AG09319 (cell line): ENCODE results near the gene CYP19A1.

Source experiments
- DNase-seq: peaks from one replicate; pipeline ENCODE4 v3.0.0-alpha.2; 2010; ENCODE audit warnings: low read depth; ENCODE audit errors: extremely low read depth
- CTCF ChIP-seq: IDR thresholded peaks from 2 replicates; pipeline ENCODE4 v1.5.1; 2011; ENCODE audit warnings: low read depth, mild to moderate bottlenecking, inconsistent platforms, low read length, moderate library complexity

The CYP19A1 gene

GRCh38 chr15:51379390-51379789 is 41.0 kb upstream of the CYP19A1 start:
- no peak for TF ChIP-seq CTCF
- peak; percentile 25 for DNase-seq

- no peak for DNase-seq
- TF ChIP-seq CTCF: no peak
These were observed 40.0 kb upstream of the CYP19A1 start for GRCh38 chr15:51378406-51378805.

GRCh38 chr15:51377038-51377786 is 38.8 kb upstream of the CYP19A1 start:
- TF ChIP-seq CTCF: no peak; the same call in 1 of the 2 replicates
- DNase-seq: peak; percentile 93

- DNase-seq: no peak
- no peak for TF ChIP-seq CTCF
These were observed 37.7 kb upstream of the CYP19A1 start for GRCh38 chr15:51375966-51376640.

- DNase-seq: no peak
- no peak for TF ChIP-seq CTCF
These were observed 35.7 kb upstream of the CYP19A1 start for GRCh38 chr15:51374131-51374530.

- DNase-seq: no peak
- TF ChIP-seq CTCF: no peak
These were observed 32.9 kb upstream of the CYP19A1 start for GRCh38 chr15:51371266-51371665.

GRCh38 chr15:51369451-51369761 is 31.0 kb upstream of the CYP19A1 start:
- no peak for DNase-seq
- TF ChIP-seq CTCF: no peak
